ENCODE results near the gene ARL8A. TPM values are rescaled to one million over a fixed set of nuclear protein-coding genes. Genes with fewer than 3 reads are reported as not detected.
A peak's percentile ranks its signal among the peaks of the same experiment; 100 is the strongest.
"Not testable (repeated sequence)": the region's sequence is repeated elsewhere in the genome, so short reads cannot be mapped to it uniquely, and the experiment has no call there.

ARL8A gene
- total and polyA plus RNA-seq, 9 donors: 27.4 to 41.9 (median 38.7) TPM

- 63% methylated on average over 6 of the region's 8 CpGs for WGBS (ENCODE audit: insufficient coverage)
- no peak for DNase-seq
- Histone ChIP-seq H3K9me3 (replicated peaks; ENCODE audit: control insufficient read depth, low read depth, low read length) (no peaks in the 10 kb centered on the region), H3K36me3 (ENCODE audit: control insufficient read depth, insufficient read depth, low read length) (no peaks in the 10 kb centered on the region), H3K27ac (ENCODE audit: low read length) (no peak overlapping the region), H3K4me1 (ENCODE audit: control insufficient read depth, insufficient read depth, low read length) (peaks cover 3% of the 10 kb centered on the region), H3K27me3 (ENCODE audit: control insufficient read depth, insufficient read depth, low read length) (peaks cover 16% of the 10 kb centered on the region), H3K4me3 (ENCODE audit: low read length) (no peak overlapping the region)
These were observed 43.3 kb upstream of the ARL8A start for GRCh38 chr1:202187697-202188407.

GRCh38 chr1:202187041-202187671 is 42.6 kb upstream of the ARL8A start:
- Histone ChIP-seq H3K4me3 (ENCODE audit: low read length) (no peak overlapping the region), H3K4me1 (ENCODE audit: control insufficient read depth, insufficient read depth, low read length) (peaks cover 3% of the 10 kb centered on the region), H3K36me3 (ENCODE audit: control insufficient read depth, insufficient read depth, low read length) (no peaks in the 10 kb centered on the region), H3K27ac (ENCODE audit: low read length) (no peak overlapping the region), H3K9me3 (replicated peaks; ENCODE audit: control insufficient read depth, low read depth, low read length) (no peaks in the 10 kb centered on the region), H3K27me3 (ENCODE audit: control insufficient read depth, insufficient read depth, low read length) (peaks cover 11% of the 10 kb centered on the region)
- no peak for DNase-seq
- WGBS (ENCODE audit: insufficient coverage): 62% methylated on average over 6 of the region's 8 CpGs

GRCh38 chr1:202186327-202186726 is 41.8 kb upstream of the ARL8A start:
- peaks cover 3% of the 10 kb centered on the region for H3K4me1 ChIP-seq (ENCODE audit: control insufficient read depth, insufficient read depth, low read length)
- peaks cover 14% of the 10 kb centered on the region for H3K27me3 ChIP-seq (ENCODE audit: control insufficient read depth, insufficient read depth, low read length)
- no peak for DNase-seq
- H3K36me3 ChIP-seq (ENCODE audit: control insufficient read depth, insufficient read depth, low read length): no peaks in the 10 kb centered on the region
- 79% methylated on average over 6 of the region's 7 CpGs for WGBS (ENCODE audit: insufficient coverage)
- H3K27ac ChIP-seq (ENCODE audit: low read length): no peak overlapping the region
- H3K4me3 ChIP-seq (ENCODE audit: low read length): no peak overlapping the region
- H3K9me3 ChIP-seq (replicated peaks; ENCODE audit: control insufficient read depth, low read depth, low read length): no peaks in the 10 kb centered on the region

GRCh38 chr1:202184750-202185460 is 40.4 kb upstream of the ARL8A start:
- no peaks in the 10 kb centered on the region for H3K9me3 ChIP-seq (replicated peaks; ENCODE audit: control insufficient read depth, low read depth, low read length)
- H3K4me1 ChIP-seq (ENCODE audit: control insufficient read depth, insufficient read depth, low read length): peaks cover 3% of the 10 kb centered on the region
- no peaks in the 10 kb centered on the region for H3K36me3 ChIP-seq (ENCODE audit: control insufficient read depth, insufficient read depth, low read length)
- no peak overlapping the region for H3K27ac ChIP-seq (ENCODE audit: low read length)
- DNase-seq: peak; percentile 75
- peaks cover 18% of the 10 kb centered on the region for H3K27me3 ChIP-seq (ENCODE audit: control insufficient read depth, insufficient read depth, low read length)
- 23% methylated on average over 15 of the region's 19 CpGs for WGBS (ENCODE audit: insufficient coverage)
- H3K4me3 ChIP-seq (ENCODE audit: low read length): no peak overlapping the region

GRCh38 chr1:202182040-202182877 is 37.7 kb upstream of the ARL8A start:
- no peak overlapping the region for H3K27ac ChIP-seq (ENCODE audit: low read length)
- no peaks in the 10 kb centered on the region for H3K9me3 ChIP-seq (replicated peaks; ENCODE audit: control insufficient read depth, low read depth, low read length)
- peaks cover 3% of the 10 kb centered on the region for H3K4me1 ChIP-seq (ENCODE audit: control insufficient read depth, insufficient read depth, low read length)
- H3K27me3 ChIP-seq (ENCODE audit: control insufficient read depth, insufficient read depth, low read length): peaks cover 21% of the 10 kb centered on the region
- DNase-seq: no peak
- WGBS (ENCODE audit: insufficient coverage): 94% methylated on average over 4 of the region's 8 CpGs
- no peak overlapping the region for H3K4me3 ChIP-seq (ENCODE audit: low read length)
- no peaks in the 10 kb centered on the region for H3K36me3 ChIP-seq (ENCODE audit: control insufficient read depth, insufficient read depth, low read length)

- Histone ChIP-seq H3K9me3 (replicated peaks; ENCODE audit: control insufficient read depth, low read depth, low read length) (no peaks in the 10 kb centered on the region), H3K27ac (ENCODE audit: low read length) (no peak overlapping the region), H3K36me3 (ENCODE audit: control insufficient read depth, insufficient read depth, low read length) (no peaks in the 10 kb centered on the region), H3K4me1 (ENCODE audit: control insufficient read depth, insufficient read depth, low read length) (peaks cover 3% of the 10 kb centered on the region), H3K27me3 (ENCODE audit: control insufficient read depth, insufficient read depth, low read length) (peaks cover 21% of the 10 kb centered on the region), H3K4me3 (ENCODE audit: low read length) (no peak overlapping the region)
- DNase-seq: no peak
- 96% methylated on average over 2 of the region's 7 CpGs for WGBS (ENCODE audit: insufficient coverage)
These were observed 37.0 kb upstream of the ARL8A start for GRCh38 chr1:202181586-202181985.

GRCh38 chr1:202180751-202181139 is 36.2 kb upstream of the ARL8A start:
- WGBS (ENCODE audit: insufficient coverage): 80% methylated on average over 1 of the region's 2 CpGs
- H3K27ac ChIP-seq (ENCODE audit: low read length); H3K36me3 ChIP-seq (ENCODE audit: control insufficient read depth, insufficient read depth, low read length); H3K4me1 ChIP-seq (ENCODE audit: control insufficient read depth, insufficient read depth, low read length); H3K4me3 ChIP-seq (ENCODE audit: low read length); DNase-seq; H3K9me3 ChIP-seq (replicated peaks; ENCODE audit: control insufficient read depth, low read depth, low read length): not testable (repeated sequence)
- H3K27me3 ChIP-seq (ENCODE audit: control insufficient read depth, insufficient read depth, low read length): peaks cover 21% of the 10 kb centered on the region

- no peak for DNase-seq
- Histone ChIP-seq H3K27me3 (ENCODE audit: control insufficient read depth, insufficient read depth, low read length) (peaks cover 18% of the 10 kb centered on the region), H3K9me3 (replicated peaks; ENCODE audit: control insufficient read depth, low read depth, low read length) (no peaks in the 10 kb centered on the region), H3K36me3 (ENCODE audit: control insufficient read depth, insufficient read depth, low read length) (no peaks in the 10 kb centered on the region), H3K4me3 (ENCODE audit: low read length) (no peak overlapping the region), H3K27ac (ENCODE audit: low read length) (no peak overlapping the region), H3K4me1 (ENCODE audit: control insufficient read depth, insufficient read depth, low read length) (peaks cover 3% of the 10 kb centered on the region)
- 69% methylated on average over 11 of the region's 19 CpGs for WGBS (ENCODE audit: insufficient coverage)
These were observed 35.6 kb upstream of the ARL8A start for GRCh38 chr1:202179828-202180750.
